Measurements from ENCODE around the gene SARS1.
A peak's percentile ranks its signal among the peaks of the same experiment; 100 is the strongest.
"Not testable (repeated sequence)": the region's sequence is repeated elsewhere in the genome, so short reads cannot be mapped to it uniquely, and the experiment has no call there.

SARS1 gene

GRCh38 chr1:109193653-109194590 is 19.8 kb upstream of the SARS1 start:
- peak; percentile 49 for DNase-seq

- DNase-seq: no peak
Observed at GRCh38 chr1:109197158-109198042, 16.3 kb upstream of the SARS1 start.

- DNase-seq: no peak
Observed at GRCh38 chr1:109198043-109198695, 15.5 kb upstream of the SARS1 start.

DNA sequence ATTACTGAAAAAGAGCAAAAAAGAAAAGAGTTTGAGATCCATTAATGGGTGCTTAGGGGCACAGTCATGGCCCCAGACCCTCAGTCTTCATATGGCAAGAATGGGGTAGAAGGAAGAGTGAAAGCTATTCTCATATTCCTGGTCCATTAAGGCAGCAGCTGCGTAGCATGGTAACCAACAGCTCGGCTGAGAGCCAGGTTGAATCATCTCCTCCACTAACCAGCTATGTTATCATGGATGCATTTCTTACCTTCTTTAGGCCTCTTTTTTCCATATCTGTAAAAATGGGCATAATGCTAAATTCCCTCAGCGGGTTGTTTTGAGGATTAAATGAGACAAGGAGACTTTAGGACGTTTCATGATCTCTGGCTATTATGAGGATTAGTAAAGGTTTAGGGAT is 15.0 kb upstream of the SARS1 start:
- no peak for DNase-seq

GRCh38 chr1:109199710-109200109 is 14.0 kb upstream of the SARS1 start:
- DNase-seq: no peak

GRCh38 chr1:109201123-109201703 is 12.5 kb upstream of the SARS1 start:
- peak; percentile 14 for DNase-seq

- DNase-seq: no peak
Observed at GRCh38 chr1:109204484-109204883, 9.2 kb upstream of the SARS1 start.

DNA sequence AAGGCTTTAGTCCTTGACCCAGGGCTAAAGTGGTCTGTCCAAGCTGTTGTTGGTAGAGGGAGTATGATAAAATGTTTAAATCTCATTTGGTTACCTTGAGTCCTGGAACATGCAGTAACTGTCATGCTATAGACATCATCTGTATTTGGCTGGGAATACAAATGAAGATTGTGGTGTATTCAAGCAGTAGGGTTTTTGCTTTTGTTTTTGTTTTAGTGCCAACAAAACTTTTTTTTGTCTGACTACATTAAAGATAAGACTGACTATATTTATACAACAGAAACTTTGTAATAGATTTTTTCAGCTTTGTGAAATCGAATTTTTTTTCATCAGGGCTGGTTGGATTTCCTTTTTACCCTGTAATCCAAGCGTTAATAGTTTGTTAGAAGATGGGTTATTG is 7.4 kb upstream of the SARS1 start:
- no peak for DNase-seq

DNA sequence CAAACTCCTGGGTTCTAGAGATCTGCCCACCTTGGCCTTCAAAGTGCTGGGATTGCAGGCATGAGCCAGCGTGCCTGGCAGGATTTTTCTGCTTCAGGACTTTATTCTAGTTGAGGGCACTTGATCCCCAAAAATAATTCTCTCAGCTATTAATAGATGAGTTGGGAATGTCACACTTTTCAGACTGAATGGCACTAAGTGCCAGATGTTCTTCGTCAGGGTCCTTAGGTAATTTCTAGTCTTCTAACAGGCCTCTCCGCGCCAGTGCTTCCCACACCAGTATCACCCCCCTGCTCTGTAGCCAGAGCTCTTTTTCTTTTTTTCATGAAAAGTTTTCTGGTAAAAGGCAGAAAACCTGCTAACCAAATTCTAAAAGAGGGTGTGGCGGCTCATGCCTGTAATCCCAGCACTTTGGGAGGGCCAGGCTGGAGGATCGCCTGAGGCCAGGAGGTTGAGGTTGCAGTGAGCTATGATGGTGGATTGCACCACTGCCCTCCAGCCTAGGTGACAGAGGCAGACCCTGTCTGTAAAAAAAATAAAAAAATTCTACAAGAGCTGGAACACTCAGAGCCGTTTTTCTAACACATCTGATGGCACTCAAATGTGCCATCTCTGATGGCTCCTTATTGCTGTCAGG is 6.1 kb upstream of the SARS1 start:
- no peak for DNase-seq

- no peak for DNase-seq
Observed at GRCh38 chr1:109208394-109208793, 5.3 kb upstream of the SARS1 start.

DNA sequence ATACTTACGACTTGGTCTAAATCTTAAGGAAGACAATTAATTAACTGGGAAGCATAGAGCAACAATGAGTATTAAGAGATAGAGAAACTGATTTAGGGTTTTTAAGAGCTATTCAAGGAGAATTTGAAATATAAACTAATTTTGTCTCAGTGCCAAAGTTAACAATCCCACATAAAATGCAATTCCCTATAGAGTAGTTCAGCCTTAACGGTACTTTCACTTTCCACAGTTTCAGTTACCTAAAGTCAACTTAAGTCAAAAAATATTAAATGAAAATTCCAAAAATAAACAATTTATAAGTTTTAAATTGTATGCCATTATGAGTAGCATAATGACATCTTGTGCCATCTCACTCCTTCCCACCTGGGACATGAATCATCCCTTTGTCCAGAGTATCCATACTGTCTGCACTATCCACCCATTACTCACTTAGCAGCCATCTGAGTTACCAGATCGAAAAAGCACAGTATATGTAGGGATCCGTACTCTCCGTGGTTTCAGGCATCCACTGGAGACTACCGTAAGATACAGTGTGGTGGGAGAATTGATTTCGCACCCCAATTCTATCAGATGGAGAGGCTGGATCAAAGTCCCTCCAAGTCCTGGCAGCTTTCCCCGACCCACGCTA is 4.8 kb upstream of the SARS1 start:
- no peak for DNase-seq

GRCh38 chr1:109210058-109210457 is 3.7 kb upstream of the SARS1 start:
- DNase-seq: no peak

DNA sequence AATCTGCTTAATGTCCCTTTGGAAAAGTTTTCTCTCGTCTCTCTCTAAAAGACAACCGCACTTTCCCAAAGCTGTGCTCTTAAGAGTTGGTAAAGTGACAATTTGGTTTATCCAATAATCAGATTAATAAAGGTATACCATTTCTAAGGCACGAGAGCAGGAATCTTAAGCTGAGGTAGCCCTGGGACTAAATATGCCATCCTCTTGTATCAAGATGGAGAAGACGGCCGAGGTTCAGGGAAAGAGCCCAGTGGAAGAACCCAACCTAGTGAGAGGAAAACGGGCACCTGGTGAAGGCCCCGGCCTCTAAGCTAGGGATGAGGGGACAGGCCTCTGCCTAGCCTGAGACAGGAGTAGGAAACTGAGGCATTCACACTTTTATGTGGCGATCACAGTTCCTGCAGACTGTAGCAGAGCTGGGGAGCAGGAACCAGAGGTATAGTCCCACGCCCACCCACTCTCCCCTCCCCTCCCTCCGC is 334 bp upstream of the SARS1 start:
- no peak for DNase-seq

DNA sequence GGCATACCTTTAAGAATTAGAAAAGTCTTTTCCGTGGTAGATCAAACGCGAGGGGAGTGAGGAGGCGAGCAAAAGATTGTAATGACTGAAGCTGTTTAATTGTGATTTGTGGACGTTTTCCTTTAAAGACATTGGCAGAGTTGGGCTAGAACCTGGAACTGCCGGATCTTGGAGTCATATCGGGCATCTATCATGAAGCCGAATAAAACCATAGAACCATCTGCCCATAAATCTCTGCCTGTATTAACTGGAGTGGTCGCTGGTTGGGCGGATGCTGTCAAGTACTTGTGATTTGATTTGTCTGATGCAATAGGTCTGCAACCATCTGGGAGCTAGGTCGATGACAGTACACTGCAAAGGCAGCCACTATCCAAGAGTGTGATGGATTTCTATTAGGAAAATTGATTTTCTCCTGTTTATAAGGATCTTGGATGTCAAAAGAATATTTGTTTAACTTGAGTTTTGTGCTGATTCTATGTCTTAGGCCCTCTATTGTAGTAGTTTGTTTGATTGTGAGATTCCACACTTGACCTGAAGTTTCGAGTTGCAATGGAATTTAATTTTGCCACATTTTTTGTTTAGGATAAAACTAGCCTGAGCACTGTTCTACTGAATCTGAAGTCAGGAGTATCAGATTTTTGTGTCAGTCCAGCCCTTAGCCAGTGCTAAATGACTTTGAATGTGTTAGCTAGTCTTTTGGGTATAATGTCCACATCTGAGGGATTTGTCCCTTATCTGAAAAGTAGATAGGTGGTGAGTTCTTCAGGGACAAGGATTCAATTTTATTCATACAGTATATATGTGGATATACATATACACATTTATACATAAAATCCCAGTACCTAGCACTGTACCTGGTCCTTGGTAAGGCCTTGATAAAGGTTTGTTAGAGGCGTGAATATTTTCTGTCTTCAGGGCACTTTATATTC is 1.2 kb downstream of the SARS1 start:
- DNase-seq: peak; percentile 25

- DNase-seq: no peak
Observed at GRCh38 chr1:109216662-109217061, 2.9 kb downstream of the SARS1 start.

GRCh38 chr1:109218516-109218915 is 4.8 kb downstream of the SARS1 start:
- no peak for DNase-seq

DNA sequence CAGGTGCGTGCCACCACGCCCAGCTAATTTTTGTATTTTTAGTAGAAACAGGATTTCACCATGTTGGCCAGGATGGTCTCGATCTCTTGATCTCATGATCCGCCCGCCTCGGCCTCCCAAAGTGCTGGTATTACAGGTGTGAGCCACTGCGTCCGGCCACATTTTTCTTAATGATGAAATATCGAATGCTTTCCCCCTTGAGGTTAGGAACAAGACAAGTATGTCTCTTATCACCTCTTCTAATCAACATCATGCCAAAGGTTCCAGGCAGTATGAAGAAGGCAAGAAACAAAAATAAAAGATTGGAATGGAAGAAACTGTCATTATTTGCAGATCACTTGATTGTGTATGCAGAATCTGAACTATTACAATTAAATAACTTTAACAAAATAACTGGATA is 7.5 kb downstream of the SARS1 start:
- DNase-seq: not testable (repeated sequence)

- no peak for DNase-seq
Observed at GRCh38 chr1:109225308-109225707, 11.6 kb downstream of the SARS1 start.

DNA sequence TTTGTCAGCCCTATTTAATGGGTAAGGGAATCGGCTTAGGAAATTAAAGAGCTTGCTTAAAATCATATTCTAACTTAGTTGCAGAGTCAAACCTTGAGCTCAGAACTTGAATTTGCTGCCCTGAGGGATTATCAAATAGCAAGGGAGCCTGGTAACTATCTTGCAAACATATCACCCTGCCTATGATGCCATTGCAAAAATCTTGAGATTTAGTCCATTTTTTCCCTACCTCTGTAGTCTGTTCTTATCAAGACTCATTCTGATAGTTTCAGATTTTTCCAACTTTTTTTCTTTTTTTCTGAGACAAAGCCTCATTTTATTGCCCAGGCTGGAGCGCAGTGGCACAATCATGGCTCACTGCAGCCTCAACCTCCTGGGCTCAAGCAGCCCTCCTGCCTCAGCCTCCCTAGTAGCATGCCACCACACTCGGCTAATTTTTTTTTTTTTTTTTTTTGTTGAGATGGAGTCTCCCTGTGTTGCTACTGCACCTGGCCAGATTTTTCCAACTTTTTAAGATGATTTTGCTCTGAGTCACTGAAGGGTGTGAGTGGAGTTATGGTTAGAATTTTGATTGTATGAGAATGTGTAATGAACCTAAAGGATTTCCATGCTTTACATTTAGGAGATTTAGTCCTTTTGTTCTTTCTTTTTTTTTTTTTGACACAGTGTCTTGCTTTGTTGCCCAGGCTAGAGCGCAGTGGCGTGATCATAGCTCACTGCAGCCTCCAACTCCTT is 12.2 kb downstream of the SARS1 start:
- DNase-seq: no peak

DNA sequence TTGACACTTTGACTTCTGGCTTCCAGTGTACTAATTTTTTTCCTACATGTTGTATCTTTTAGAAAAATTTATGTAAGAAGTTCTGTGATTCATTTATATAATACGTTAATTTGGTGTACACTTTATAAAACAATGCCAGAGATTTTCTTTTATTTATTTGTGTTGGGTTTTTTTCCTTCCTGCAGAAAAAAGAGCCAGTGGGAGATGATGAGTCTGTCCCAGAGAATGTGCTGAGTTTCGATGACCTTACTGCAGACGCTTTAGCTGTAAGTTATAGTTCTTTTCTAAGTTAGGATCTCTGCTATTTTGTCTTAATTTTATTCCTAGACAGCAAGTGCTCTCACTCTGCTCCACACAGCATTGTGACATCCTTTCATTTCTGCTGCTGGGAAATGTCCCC is 14.4 kb downstream of the SARS1 start:
- DNase-seq: no peak
